Activated T-helper 1 cell treated with anti-CD3 and anti-CD28 coated beads, Interleukin-12 subunit alpha, Interleukin-12 subunit beta, Interleukin-2, Interleukin-4 antibody, amounts not matched to agents 30 ng/mL and 10 ng/mL and 1 ng/mL, durations not matched to agents 14 hours and 24 hours and 36 hours (primary cell): Measurements from ENCODE around the gene GPR89B. TPM values are rescaled to one million over a fixed set of nuclear protein-coding genes. Genes with fewer than 3 reads are reported as not detected.
"Not testable (repeated sequence)": the region's sequence is repeated elsewhere in the genome, so short reads cannot be mapped to it uniquely, and the experiment has no call there.

Experiments used
- DNase-seq: peaks from one replicate; pipeline ENCODE4 v3.0.0; 2021; ENCODE audit warnings: low spot score
- H3K27ac Mint-ChIP-seq: one replicate; pipeline ENCODE4 v1.8.0; 2021; ENCODE audit warnings: mild to moderate bottlenecking, mixed read lengths
- H3K27me3 Mint-ChIP-seq: one replicate; pipeline ENCODE4 v1.8.0; 2022; ENCODE audit warnings: mild to moderate bottlenecking, moderate library complexity, mixed read lengths; ENCODE audit not compliant: insufficient read depth
- H3K36me3 Mint-ChIP-seq: one replicate; pipeline ENCODE4 v1.8.0; 2021; ENCODE audit warnings: low read depth, mixed read lengths
- H3K4me1 Mint-ChIP-seq: one replicate; pipeline ENCODE4 v1.8.0; 2021; ENCODE audit warnings: low read depth, mixed read lengths
- H3K4me3 Mint-ChIP-seq: one replicate; pipeline ENCODE4 v1.8.0; 2021; ENCODE audit warnings: mild to moderate bottlenecking, moderate library complexity, mixed read lengths
- H3K9me3 Mint-ChIP-seq: one replicate; pipeline ENCODE4 v1.8.0; 2021; ENCODE audit warnings: mixed read lengths
- intact Hi-C: fragments of 100-400 bp; cut with micrococcal nuclease; formaldehyde crosslinking; loops from one replicate; pipeline ENCODE4 v1.15.1; 2024
- total RNA-seq: library from RNA; stranded (reverse); gene quantifications from 2 replicates; pipeline ENCODE4 v1.2.3, GENCODE V29; 2022

GPR89B gene
- total RNA-seq, 1 donor from 2014 or later, result 19.0 TPM

- intact Hi-C loops, result no loop called here
- Mint-ChIP-seq H3K9me3 (no peaks in the 10 kb centered on the region), H3K4me3 (no peak overlapping the region), H3K4me1 (peaks cover 8% of the 10 kb centered on the region), H3K36me3 (no peaks in the 10 kb centered on the region), H3K27ac (no peak overlapping the region), H3K27me3 (peaks cover 22% of the 10 kb centered on the region)
- no peak for DNase-seq
Measured at GRCh38 chr1:147907786-147908509, 20.3 kb upstream of the GPR89B start.

GRCh38 chr1:147912553-147912952, 15.7 kb upstream of the GPR89B start:
- H3K4me1 Mint-ChIP-seq, result no peaks in the 10 kb centered on the region
- H3K4me3 Mint-ChIP-seq, result no peak overlapping the region
- no peaks in the 10 kb centered on the region for H3K36me3 Mint-ChIP-seq

GRCh38 chr1:147913362-147913942, 14.8 kb upstream of the GPR89B start:
- H3K4me1 Mint-ChIP-seq, result no peaks in the 10 kb centered on the region
- peaks cover 42% of the 10 kb centered on the region for H3K27me3 Mint-ChIP-seq
- H3K9me3 Mint-ChIP-seq, result no peaks in the 10 kb centered on the region
- no peak overlapping the region for H3K4me3 Mint-ChIP-seq
- intact Hi-C loops, result no loop called here
- DNase-seq, result no peak
- no peaks in the 10 kb centered on the region for H3K36me3 Mint-ChIP-seq
- H3K27ac Mint-ChIP-seq, result no peak overlapping the region

More at GRCh38 chr1:147912553-147912952, 15.7 kb upstream of the GPR89B start:
- Mint-ChIP-seq H3K27me3 (peaks cover 40% of the 10 kb centered on the region), H3K27ac (no peak overlapping the region), H3K9me3 (no peaks in the 10 kb centered on the region)
- intact Hi-C loops, result no loop called here
- DNase-seq, result no peak

- H3K4me3 Mint-ChIP-seq, result no peak overlapping the region
- intact Hi-C loops, result no loop called here
- H3K4me1 Mint-ChIP-seq, result peaks cover 5% of the 10 kb centered on the region
- H3K27me3 Mint-ChIP-seq, result peaks cover 35% of the 10 kb centered on the region
- no peaks in the 10 kb centered on the region for H3K9me3 Mint-ChIP-seq
- no peak overlapping the region for H3K27ac Mint-ChIP-seq
- no peak for DNase-seq
- no peaks in the 10 kb centered on the region for H3K36me3 Mint-ChIP-seq
Measured at GRCh38 chr1:147919896-147920295, 8.3 kb upstream of the GPR89B start.

GRCh38 chr1:147924813-147925212, 3.4 kb upstream of the GPR89B start:
- peaks cover 13% of the 10 kb centered on the region for H3K4me1 Mint-ChIP-seq
- no peaks in the 10 kb centered on the region for H3K36me3 Mint-ChIP-seq
- H3K4me3 Mint-ChIP-seq, result no peak overlapping the region
- no peak overlapping the region for H3K27ac Mint-ChIP-seq
- H3K9me3 Mint-ChIP-seq, result no peaks in the 10 kb centered on the region
- no peak for DNase-seq
- intact Hi-C loops, result no loop called here
- H3K27me3 Mint-ChIP-seq, result peaks cover 12% of the 10 kb centered on the region

GRCh38 chr1:147927215-147927614, 1.0 kb upstream of the GPR89B start:
- intact Hi-C loops, H3K27me3 Mint-ChIP-seq, DNase-seq, H3K36me3 Mint-ChIP-seq, H3K9me3 Mint-ChIP-seq, H3K4me3 Mint-ChIP-seq, H3K27ac Mint-ChIP-seq: not testable (repeated sequence)
- peaks cover 37% of the 10 kb centered on the region for H3K4me1 Mint-ChIP-seq

GRCh38 chr1:147927689-147928088, 531 bp upstream of the GPR89B start:
- DNase-seq, intact Hi-C loops, H3K9me3 Mint-ChIP-seq, H3K36me3 Mint-ChIP-seq, H3K27ac Mint-ChIP-seq, H3K4me3 Mint-ChIP-seq, H3K27me3 Mint-ChIP-seq: not testable (repeated sequence)
- peaks cover 42% of the 10 kb centered on the region for H3K4me1 Mint-ChIP-seq

GRCh38 chr1:147931137-147931536, 2.9 kb downstream of the GPR89B start:
- DNase-seq, H3K27me3 Mint-ChIP-seq, H3K9me3 Mint-ChIP-seq, H3K4me3 Mint-ChIP-seq, H3K27ac Mint-ChIP-seq, intact Hi-C loops: not testable (repeated sequence)
- H3K4me1 Mint-ChIP-seq, result peaks cover 34% of the 10 kb centered on the region
- H3K36me3 Mint-ChIP-seq, result peaks cover 11% of the 10 kb centered on the region

- H3K4me3 Mint-ChIP-seq, H3K9me3 Mint-ChIP-seq, H3K27ac Mint-ChIP-seq, DNase-seq, H3K27me3 Mint-ChIP-seq, intact Hi-C loops: not testable (repeated sequence)
- Mint-ChIP-seq H3K36me3 (peaks cover 15% of the 10 kb centered on the region), H3K4me1 (peaks cover 24% of the 10 kb centered on the region)
Measured at GRCh38 chr1:147935296-147935695, 7.1 kb downstream of the GPR89B start.

- H3K9me3 Mint-ChIP-seq, DNase-seq, H3K4me1 Mint-ChIP-seq, H3K36me3 Mint-ChIP-seq, H3K4me3 Mint-ChIP-seq, H3K27me3 Mint-ChIP-seq, H3K27ac Mint-ChIP-seq, intact Hi-C loops: not testable (repeated sequence)
Measured at GRCh38 chr1:147940456-147940855, 12.2 kb downstream of the GPR89B start.

GRCh38 chr1:147942563-147942962, 14.3 kb downstream of the GPR89B start:
- H3K27ac Mint-ChIP-seq, DNase-seq, intact Hi-C loops, H3K9me3 Mint-ChIP-seq, H3K27me3 Mint-ChIP-seq, H3K4me3 Mint-ChIP-seq, H3K36me3 Mint-ChIP-seq, H3K4me1 Mint-ChIP-seq: not testable (repeated sequence)

- H3K4me3 Mint-ChIP-seq, H3K9me3 Mint-ChIP-seq, H3K27me3 Mint-ChIP-seq, DNase-seq, H3K27ac Mint-ChIP-seq, intact Hi-C loops, H3K4me1 Mint-ChIP-seq, H3K36me3 Mint-ChIP-seq: not testable (repeated sequence)
Measured at GRCh38 chr1:147949517-147949916, 21.3 kb downstream of the GPR89B start.

- H3K27ac Mint-ChIP-seq, H3K36me3 Mint-ChIP-seq, H3K27me3 Mint-ChIP-seq, H3K9me3 Mint-ChIP-seq, DNase-seq, H3K4me1 Mint-ChIP-seq, intact Hi-C loops, H3K4me3 Mint-ChIP-seq: not testable (repeated sequence)
Measured at GRCh38 chr1:147958906-147959305, 30.7 kb downstream of the GPR89B start.
